Subcutaneous adipose tissue (tissue), 4 donors: ENCODE results near the gene SIRT4. TPM values are rescaled to one million over a fixed set of nuclear protein-coding genes. Genes with fewer than 3 reads are reported as not detected.

ENCODE experiments used
- CTCF ChIP-seq: fragments of 450-650 bp; IDR thresholded peaks from one replicate; pipeline ENCODE4 v1.5.1; 2016; ENCODE audit warnings: low read depth, mild to moderate bottlenecking, control low read depth, antibody characterized with exemption, moderate library complexity
- small RNA-seq: library from RNA; depleted of rRNA; stranded (forward); fragments of <200 nt; gene quantifications from one replicate; pipeline ENCODE3, GENCODE V24; 2016
- total RNA-seq, 4 donors: library from RNA; depleted of rRNA; stranded (reverse); fragments of >200 nt; gene quantifications; one replicate each; pipeline ENCODE4 v1.1.0, GENCODE V29; 2016

The SIRT4 gene
- total RNA-seq, 4 donors from 2014 or later, result 0.82 to 10.0 (median 1.4) TPM

GRCh38 chr12:120353556-120354317 lies 51.6 kb downstream of the SIRT4 start:
- TF ChIP-seq CTCF, result no peak

- no peak for TF ChIP-seq CTCF
These were observed 54.5 kb downstream of the SIRT4 start for GRCh38 chr12:120356567-120357030.

GRCh38 chr12:120357104-120357503 lies 55.0 kb downstream of the SIRT4 start:
- TF ChIP-seq CTCF, result no peak

- TF ChIP-seq CTCF, result no peak
These were observed 56.4 kb downstream of the SIRT4 start for GRCh38 chr12:120358412-120359100.

- no peak for TF ChIP-seq CTCF
These were observed 57.0 kb downstream of the SIRT4 start for GRCh38 chr12:120359128-120359527.

- TF ChIP-seq CTCF, result no peak
These were observed 59.5 kb downstream of the SIRT4 start for GRCh38 chr12:120361506-120362208.

Small RNA genes lying within 50 kb of the gene (small RNA-seq; reads per million reads assigned to genes)
- gene RNU4-1 (1,293 reads per million, percentile 99 among the genes with 10 or more reads in this experiment), gene RNU4-2 (2,807 reads per million, percentile 100 among the genes with 10 or more reads in this experiment), gene RNU6-1088P (not detected)

Other genes with a start within 250 kb of the SIRT4 start
- gene RAB35, start 185.6 kb upstream of the SIRT4 start, total RNA-seq, result 10 to 100 TPM; 17.5 to 28.2 (median 21.9) TPM
- gene GCN1, start 107.6 kb upstream of the SIRT4 start, total RNA-seq, result 10 to 100 TPM; 36.4 to 56.7 (median 41.6) TPM
- gene RPLP0, start 101.2 kb upstream of the SIRT4 start, total RNA-seq, result 1,000 to 10,000 TPM; 1,255 to 2,927 (median 2,327) TPM
- gene PXN, start 36.6 kb upstream of the SIRT4 start, total RNA-seq, result 10 to 100 TPM; 54.1 to 93.1 (median 65.0) TPM
- under 1 TPM; under 0.01 TPM for gene RNU4-2, start 10.4 kb upstream of the SIRT4 start, total RNA-seq
- gene RNU4-1, start 9.1 kb upstream of the SIRT4 start, total RNA-seq, result under 1 TPM; under 0.01 TPM
- gene PLA2G1B, start 25.5 kb downstream of the SIRT4 start, total RNA-seq, result not detected
- not detected for gene MSI1, start 66.8 kb downstream of the SIRT4 start, total RNA-seq
- gene COX6A1, start 135.8 kb downstream of the SIRT4 start, total RNA-seq, result 100 to 1,000 TPM; 514 to 710 (median 569) TPM
- gene TRIAP1, start 144.1 kb downstream of the SIRT4 start, total RNA-seq, result 10 to 100 TPM; 12.6 to 31.8 (median 15.7) TPM
- 10 to 100 TPM; 18.1 to 29.3 (median 25.5) TPM for gene GATC, start 144.1 kb downstream of the SIRT4 start, total RNA-seq
- 100 to 1,000 TPM in 1 of 4 donors, 10 to 100 TPM in 3; 61.4 to 100 (median 66.0) TPM for gene SRSF9, start 167.4 kb downstream of the SIRT4 start, total RNA-seq
- 100 to 1,000 TPM in 3 of 4 donors, 10 to 100 TPM in 1; 70.6 to 280 (median 137) TPM for gene DYNLL1, start 193.8 kb downstream of the SIRT4 start, total RNA-seq
- gene COQ5, start 226.8 kb downstream of the SIRT4 start, total RNA-seq, result 10 to 100 TPM; 29.0 to 33.5 (median 30.5) TPM
- 100 to 1,000 TPM; 147 to 314 (median 180) TPM for gene RNF10, start 232.0 kb downstream of the SIRT4 start, total RNA-seq